ENCODE results near the gene POLG2. TPM values are rescaled to one million over a fixed set of nuclear protein-coding genes. Genes with fewer than 3 reads are reported as not detected.

The POLG2 gene
- 10 to 100 TPM; 27.1 to 33.9 TPM for total RNA-seq
- 26.6 TPM for polyA plus RNA-seq (2013, experiment 1 of 2)
- 15.9 TPM for polyA plus RNA-seq (2013, experiment 2 of 2)
- long read RNA-seq, experiment 1, transcript POLG2-201 (8 exons, 1,564 nt) = major isoform, 6 of 7 reads
- long read RNA-seq, experiment 1, partial matches to known transcripts = 1 of 7 reads
- long read RNA-seq, experiment 1, other reads (novel, unspliced or antisense) = 0 of 7 reads
- long read RNA-seq, experiment 2, transcript POLG2-201 (8 exons, 1,564 nt) = major isoform, 21 of 32 reads
- long read RNA-seq, experiment 2, partial matches to known transcripts = 5 of 32 reads
- long read RNA-seq, experiment 2, other reads (novel, unspliced or antisense) = 6 of 32 reads
- long read RNA-seq, experiment 3, transcript POLG2-201 (8 exons, 1,564 nt) = major isoform, 31 of 56 reads
- long read RNA-seq, experiment 3, partial matches to known transcripts = 2 of 56 reads
- long read RNA-seq, experiment 3, other reads (novel, unspliced or antisense) = 20 of 56 reads
- long read RNA-seq, experiment 4, transcript POLG2-201 (8 exons, 1,564 nt) = major isoform, 20 of 31 reads
- long read RNA-seq, experiment 4, partial matches to known transcripts = 0 of 31 reads
- long read RNA-seq, experiment 4, other reads (novel, unspliced or antisense) = 10 of 31 reads

DNA sequence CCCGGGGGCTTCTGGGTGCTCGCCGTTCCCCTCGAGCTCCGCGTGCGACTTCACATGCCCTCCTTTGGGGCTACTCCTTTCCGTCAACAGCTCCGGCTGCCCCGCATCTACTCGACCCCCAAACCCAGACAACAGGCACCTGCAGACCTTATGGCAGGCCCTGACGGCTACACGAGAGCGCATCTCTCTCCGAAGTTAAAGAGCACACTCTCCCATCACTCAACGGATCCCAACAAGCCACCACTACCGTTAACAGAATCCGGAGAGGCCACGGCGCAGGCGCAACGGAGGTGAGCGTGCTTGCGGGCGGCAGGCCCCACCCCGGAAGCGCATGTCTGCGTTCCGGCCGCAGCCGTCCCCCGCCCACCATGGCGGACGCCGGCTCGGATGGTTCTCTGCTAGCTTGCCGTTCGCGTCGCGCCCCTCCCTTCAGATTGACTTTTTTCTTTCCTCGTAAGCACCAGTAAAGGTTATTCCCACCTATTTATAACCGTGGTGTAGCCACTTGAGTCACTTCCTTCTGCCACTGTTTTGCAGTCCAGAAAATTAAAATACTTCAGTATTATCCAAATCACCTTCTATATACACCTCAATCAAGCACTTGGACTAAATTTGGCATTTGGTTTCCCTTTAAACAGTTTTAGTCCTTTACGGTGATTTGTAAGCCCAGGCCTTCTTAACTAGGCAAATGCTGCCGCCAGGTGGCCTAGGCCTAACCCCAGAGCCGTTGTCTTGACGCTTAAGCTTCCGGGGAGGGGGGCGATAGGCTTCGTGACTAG is at the start of gene POLG2:
Gene POLG2, minus strand, starts transcription at position 269 of the 779 bp plus-strand sequence. Its CDS starts 86 bp downstream, at position 183.
- H3K4me3 ChIP-seq (ENCODE audit: low read length) = peak within 1 kb of the TSS; percentile 91
- Mint-ChIP-seq H3K4me1 (peaks cover 39% of the 10 kb centered on the region), H3K27ac (peak within 1 kb of the TSS; percentile 99), H3K9me3 (no peaks in the 10 kb centered on the region), H3K4me3 (peak within 1 kb of the TSS; percentile 99), H3K27me3 (ENCODE audit: insufficient read depth) (no peaks in the 10 kb centered on the region), H3K36me3 (ENCODE audit: low read depth) (peaks cover 57% of the 10 kb centered on the region)
- peaks cover 3% of the 10 kb centered on the region for H3K9me3 ChIP-seq (ENCODE audit: control insufficient read depth, low read length)
- H3K27ac ChIP-seq (ENCODE audit: low read depth, low read length) = peak within 1 kb of the TSS; percentile 86
- DNase-seq = peak; percentile 99
- peaks cover 9% of the 10 kb centered on the region for H3K4me1 ChIP-seq (ENCODE audit: control insufficient read depth, insufficient read depth, low read length)
- peak; percentile 87 for TF ChIP-seq CTCF (conservative IDR thresholded peaks at IDR 0.05)
- H3K27me3 ChIP-seq (ENCODE audit: control insufficient read depth, insufficient read depth, low read length, poor library complexity, severe bottlenecking) = no peaks in the 10 kb centered on the region
- 0% methylated on average over 20 to 50 of the region's 50 CpGs for WGBS, 2 experiments (ENCODE audit: insufficient coverage in 1 of 2, insufficient read length in 1 of 2)
- peak within 1 kb of the TSS; percentile 48 for H3K9ac ChIP-seq (ENCODE audit: extremely low read depth, low read length, poor library complexity, severe bottlenecking)
- H3K36me3 ChIP-seq (ENCODE audit: control insufficient read depth, insufficient read depth, low read length) = peaks cover 54% of the 10 kb centered on the region

GRCh38 chr17:64544742-64545141 is 47.9 kb upstream of the POLG2 start:
- H3K27me3 ChIP-seq (ENCODE audit: control insufficient read depth, insufficient read depth, low read length, poor library complexity, severe bottlenecking) = no peaks in the 10 kb centered on the region
- peaks cover 11% of the 10 kb centered on the region for H3K4me1 Mint-ChIP-seq
- no peak for TF ChIP-seq CTCF (conservative IDR thresholded peaks at IDR 0.05)
- no peak for DNase-seq
- H3K4me1 ChIP-seq (ENCODE audit: control insufficient read depth, insufficient read depth, low read length) = no peaks in the 10 kb centered on the region
- H3K27me3 Mint-ChIP-seq (ENCODE audit: insufficient read depth) = no peaks in the 10 kb centered on the region
- no peaks in the 10 kb centered on the region for H3K9me3 Mint-ChIP-seq
- H3K9me3 ChIP-seq (ENCODE audit: control insufficient read depth, low read length) = no peaks in the 10 kb centered on the region
- no CpG with 5 or more reads among the region's 2 CpGs for WGBS, 2 experiments (ENCODE audit: insufficient coverage in 1 of 2, insufficient read length in 1 of 2)
- no peak overlapping the region for H3K9ac ChIP-seq (ENCODE audit: extremely low read depth, low read length, poor library complexity, severe bottlenecking)
- no peak overlapping the region for H3K4me3 Mint-ChIP-seq
- H3K4me3 ChIP-seq (ENCODE audit: low read length) = no peak overlapping the region
- no peak overlapping the region for H3K27ac Mint-ChIP-seq
- H3K27ac ChIP-seq (ENCODE audit: low read depth, low read length) = no peak overlapping the region
- H3K36me3 Mint-ChIP-seq (ENCODE audit: low read depth) = peaks cover 26% of the 10 kb centered on the region
- H3K36me3 ChIP-seq (ENCODE audit: control insufficient read depth, insufficient read depth, low read length) = peaks cover 44% of the 10 kb centered on the region

DNA sequence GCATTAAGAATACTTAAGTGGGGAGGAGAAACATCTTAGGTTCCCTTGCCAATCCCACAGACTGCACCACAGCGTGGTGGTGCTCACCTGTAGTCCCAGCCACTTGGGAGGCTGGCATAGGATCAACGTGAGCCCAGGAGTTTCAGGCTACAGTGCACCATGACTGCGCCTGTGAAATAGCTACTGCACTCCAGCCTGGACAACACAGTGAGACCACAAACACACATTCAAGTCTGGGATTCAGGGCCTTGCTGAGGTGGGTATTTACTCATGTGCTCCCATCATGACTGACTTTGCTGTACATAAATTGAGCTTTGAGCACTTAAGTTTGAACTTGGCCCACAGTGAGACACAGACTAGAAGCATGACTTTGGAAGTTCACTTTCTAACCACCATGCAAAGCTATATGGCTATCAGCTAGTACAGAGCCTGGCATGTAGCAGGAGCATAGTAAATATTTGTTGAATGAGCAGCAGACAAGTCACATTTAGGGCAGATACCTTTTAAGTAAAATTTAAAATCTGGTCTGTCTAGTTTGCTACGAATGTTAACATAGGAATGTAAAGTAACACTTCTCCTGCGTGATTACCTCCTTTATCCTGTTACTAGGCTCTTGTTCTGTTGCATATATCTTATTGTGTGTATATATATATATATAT is 43.4 kb upstream of the POLG2 start:
- no peaks in the 10 kb centered on the region for H3K9me3 Mint-ChIP-seq
- WGBS, 2 experiments (ENCODE audit: insufficient coverage in 1 of 2, insufficient read length in 1 of 2) = 94 to 100% methylated on average over 1 to 4 of the region's 5 CpGs
- Histone ChIP-seq H3K27ac (ENCODE audit: low read depth, low read length) (no peak overlapping the region), H3K9ac (ENCODE audit: extremely low read depth, low read length, poor library complexity, severe bottlenecking) (no peak overlapping the region), H3K4me3 (ENCODE audit: low read length) (no peak overlapping the region), H3K36me3 (ENCODE audit: control insufficient read depth, insufficient read depth, low read length) (peaks cover 81% of the 10 kb centered on the region), H3K27me3 (ENCODE audit: control insufficient read depth, insufficient read depth, low read length, poor library complexity, severe bottlenecking) (no peaks in the 10 kb centered on the region), H3K4me1 (ENCODE audit: control insufficient read depth, insufficient read depth, low read length) (no peaks in the 10 kb centered on the region), H3K9me3 (ENCODE audit: control insufficient read depth, low read length) (no peaks in the 10 kb centered on the region)
- H3K27me3 Mint-ChIP-seq (ENCODE audit: insufficient read depth) = no peaks in the 10 kb centered on the region
- DNase-seq = no peak
- no peak overlapping the region for H3K27ac Mint-ChIP-seq
- peaks cover 43% of the 10 kb centered on the region for H3K36me3 Mint-ChIP-seq (ENCODE audit: low read depth)
- no peak overlapping the region for H3K4me3 Mint-ChIP-seq
- no peak for TF ChIP-seq CTCF (conservative IDR thresholded peaks at IDR 0.05)
- H3K4me1 Mint-ChIP-seq = no peaks in the 10 kb centered on the region

Data from endodermal cell (in vitro differentiated cells).